ENCODE data around the gene PGGHG.

DNA sequence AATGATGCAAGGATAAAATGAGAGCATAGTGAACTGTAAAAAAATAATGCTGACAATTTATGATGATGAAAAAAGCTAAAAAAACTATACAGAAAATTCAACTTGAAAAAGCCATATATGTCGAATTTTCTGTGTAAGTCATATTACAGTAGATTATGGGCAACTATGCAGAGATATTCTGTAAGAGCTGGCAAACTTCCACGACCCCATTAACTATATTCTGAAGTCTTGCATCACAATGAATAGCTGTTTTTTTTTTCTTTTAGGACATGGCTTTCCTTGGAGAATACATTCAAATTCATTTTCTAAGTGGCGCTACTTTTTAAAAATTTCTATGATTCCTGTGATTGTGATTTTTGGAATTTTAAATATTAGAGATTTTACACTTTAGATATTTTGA is 33.8 kb upstream of the PGGHG start:
- no peak for TF ChIP-seq POLR2A (IDR thresholded peaks at IDR 0.05)
- TF ChIP-seq, protein P1, sequence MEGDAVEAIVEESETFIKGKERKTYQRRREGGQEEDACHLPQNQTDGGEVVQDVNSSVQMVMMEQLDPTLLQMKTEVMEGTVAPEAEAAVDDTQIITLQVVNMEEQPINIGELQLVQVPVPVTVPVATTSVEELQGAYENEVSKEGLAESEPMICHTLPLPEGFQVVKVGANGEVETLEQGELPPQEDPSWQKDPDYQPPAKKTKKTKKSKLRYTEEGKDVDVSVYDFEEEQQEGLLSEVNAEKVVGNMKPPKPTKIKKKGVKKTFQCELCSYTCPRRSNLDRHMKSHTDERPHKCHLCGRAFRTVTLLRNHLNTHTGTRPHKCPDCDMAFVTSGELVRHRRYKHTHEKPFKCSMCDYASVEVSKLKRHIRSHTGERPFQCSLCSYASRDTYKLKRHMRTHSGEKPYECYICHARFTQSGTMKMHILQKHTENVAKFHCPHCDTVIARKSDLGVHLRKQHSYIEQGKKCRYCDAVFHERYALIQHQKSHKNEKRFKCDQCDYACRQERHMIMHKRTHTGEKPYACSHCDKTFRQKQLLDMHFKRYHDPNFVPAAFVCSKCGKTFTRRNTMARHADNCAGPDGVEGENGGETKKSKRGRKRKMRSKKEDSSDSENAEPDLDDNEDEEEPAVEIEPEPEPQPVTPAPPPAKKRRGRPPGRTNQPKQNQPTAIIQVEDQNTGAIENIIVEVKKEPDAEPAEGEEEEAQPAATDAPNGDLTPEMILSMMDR (IDR thresholded peaks at IDR 0.05) = no peak
